Nephron (organoid): Measurements from ENCODE around the gene USP13.
A peak's percentile ranks its signal among the peaks of the same experiment; 100 is the strongest.

Experiments
- H3K27ac Mint-ChIP-seq, 3 experiments: 2 replicates each; pipeline ENCODE4 v1.8.0; 2020; ENCODE audit warnings: mixed read lengths in 3 of 3, mild to moderate bottlenecking in 2 of 3, moderate library complexity in 1 of 3
- H3K27me3 Mint-ChIP-seq: 2 replicates; pipeline ENCODE4 v1.8.0; 2021; ENCODE audit warnings: low read depth, mild to moderate bottlenecking, moderate library complexity, mixed read lengths
- H3K36me3 Mint-ChIP-seq: 2 replicates; pipeline ENCODE4 v1.8.0; 2020; ENCODE audit warnings: low read depth, mixed read lengths
- H3K4me1 Mint-ChIP-seq: 2 replicates; pipeline ENCODE4 v1.8.0; 2020; ENCODE audit warnings: mixed read lengths
- H3K4me3 Mint-ChIP-seq, 3 experiments: 2 replicates each; pipeline ENCODE4 v1.8.0; 2020; ENCODE audit warnings: mild to moderate bottlenecking in 3 of 3, mixed read lengths in 3 of 3, moderate library complexity in 2 of 3
- H3K9me3 Mint-ChIP-seq: 2 replicates; pipeline ENCODE4 v1.8.0; 2020; ENCODE audit warnings: mixed read lengths
- TF ChIP-seq, protein P1 (sequence below), 3 experiments: fragments of 200-600 bp; sonication (generic); IDR thresholded peaks; one replicate each; pipeline ENCODE4 v1.5.0; 2021; ENCODE audit warnings: antibody characterized with exemption in 3 of 3; ENCODE audit not compliant: unreplicated experiment in 3 of 3

Gene USP13

DNA sequence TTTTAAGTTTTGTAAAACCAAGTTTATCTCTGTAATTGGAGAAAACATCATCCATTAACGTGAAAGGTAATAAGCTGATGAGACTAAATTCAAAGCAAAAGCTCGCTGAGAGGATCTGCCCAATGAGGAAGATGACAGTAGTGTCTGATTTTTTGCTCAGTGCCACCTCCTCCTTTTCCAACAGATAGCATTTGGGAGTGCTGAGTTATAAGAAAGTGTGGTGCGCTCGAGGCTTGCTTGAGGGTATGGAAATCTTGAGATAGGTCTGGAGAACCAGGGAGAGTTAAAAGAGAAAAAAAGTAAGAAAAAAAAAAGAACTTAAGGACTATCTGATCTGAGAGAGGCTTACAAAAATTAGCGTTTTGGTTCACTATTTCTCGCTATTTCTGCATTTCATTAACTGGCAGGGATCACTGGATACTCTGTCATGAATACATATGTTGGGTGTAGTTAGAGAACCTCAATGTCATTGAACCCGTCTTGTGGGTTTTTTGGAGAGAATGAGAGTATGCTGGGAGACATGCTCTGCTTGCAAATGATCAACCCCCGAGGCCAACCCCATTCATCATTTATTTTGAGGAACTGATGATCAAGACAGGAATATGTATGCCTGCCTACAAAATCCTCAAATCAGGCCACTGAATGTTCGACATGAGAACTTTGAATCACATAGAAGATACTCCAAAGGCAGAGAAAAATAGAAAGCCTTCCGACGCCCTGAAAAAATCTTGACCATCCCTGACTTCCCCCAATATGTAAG, 973 bp upstream of the USP13 start:
- no peaks in the 10 kb centered on the region for H3K9me3 Mint-ChIP-seq
- H3K36me3 Mint-ChIP-seq = peaks cover 9% of the 10 kb centered on the region
- TF ChIP-seq, protein P1, sequence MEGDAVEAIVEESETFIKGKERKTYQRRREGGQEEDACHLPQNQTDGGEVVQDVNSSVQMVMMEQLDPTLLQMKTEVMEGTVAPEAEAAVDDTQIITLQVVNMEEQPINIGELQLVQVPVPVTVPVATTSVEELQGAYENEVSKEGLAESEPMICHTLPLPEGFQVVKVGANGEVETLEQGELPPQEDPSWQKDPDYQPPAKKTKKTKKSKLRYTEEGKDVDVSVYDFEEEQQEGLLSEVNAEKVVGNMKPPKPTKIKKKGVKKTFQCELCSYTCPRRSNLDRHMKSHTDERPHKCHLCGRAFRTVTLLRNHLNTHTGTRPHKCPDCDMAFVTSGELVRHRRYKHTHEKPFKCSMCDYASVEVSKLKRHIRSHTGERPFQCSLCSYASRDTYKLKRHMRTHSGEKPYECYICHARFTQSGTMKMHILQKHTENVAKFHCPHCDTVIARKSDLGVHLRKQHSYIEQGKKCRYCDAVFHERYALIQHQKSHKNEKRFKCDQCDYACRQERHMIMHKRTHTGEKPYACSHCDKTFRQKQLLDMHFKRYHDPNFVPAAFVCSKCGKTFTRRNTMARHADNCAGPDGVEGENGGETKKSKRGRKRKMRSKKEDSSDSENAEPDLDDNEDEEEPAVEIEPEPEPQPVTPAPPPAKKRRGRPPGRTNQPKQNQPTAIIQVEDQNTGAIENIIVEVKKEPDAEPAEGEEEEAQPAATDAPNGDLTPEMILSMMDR (IDR thresholded peaks at IDR 0.05; ENCODE audit: unreplicated experiment in 3 of 3) = no peak
- peaks cover 34% of the 10 kb centered on the region for H3K4me1 Mint-ChIP-seq
- peak overlapping the region; percentile 64 to 96 (median 86) for H3K27ac Mint-ChIP-seq
- peak overlapping the region; percentile 76 to 89 (median 81) for H3K4me3 Mint-ChIP-seq
- peaks cover 4% of the 10 kb centered on the region for H3K27me3 Mint-ChIP-seq

DNA sequence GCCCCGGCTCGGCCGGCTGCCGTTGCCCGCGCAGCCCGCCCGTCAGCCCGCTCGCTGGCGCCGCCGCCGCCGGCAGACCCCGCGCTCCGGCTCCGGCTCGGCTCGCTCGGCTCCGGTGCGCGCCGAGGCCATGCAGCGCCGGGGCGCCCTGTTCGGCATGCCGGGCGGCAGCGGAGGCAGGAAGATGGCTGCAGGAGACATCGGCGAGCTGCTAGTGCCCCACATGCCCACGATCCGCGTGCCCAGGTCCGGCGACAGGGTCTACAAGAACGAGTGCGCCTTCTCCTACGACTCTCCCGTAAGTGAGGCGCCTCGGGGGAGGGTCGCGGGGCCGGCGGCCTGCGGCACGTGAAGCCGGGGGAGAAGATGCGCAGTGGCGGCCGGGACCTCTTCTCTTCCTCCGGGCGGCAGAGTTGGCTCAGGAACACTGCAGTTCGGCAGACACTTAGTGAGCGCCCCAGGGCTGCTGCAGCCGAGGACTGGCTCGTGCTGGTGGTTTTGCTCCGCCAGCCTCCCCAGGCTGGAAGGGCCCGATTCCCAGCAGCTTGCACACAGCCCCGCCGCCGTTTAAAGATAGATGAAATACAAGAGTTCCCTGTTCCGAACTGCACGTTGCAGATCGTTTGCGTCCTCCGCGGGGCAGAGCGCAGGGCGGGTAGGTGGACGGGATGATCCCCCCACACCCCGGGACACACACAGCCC, 407 bp downstream of the USP13 start:
- TF ChIP-seq, protein P1 (IDR thresholded peaks at IDR 0.05; ENCODE audit: unreplicated experiment in 3 of 3) = no peak
- peaks cover 39% of the 10 kb centered on the region for H3K4me1 Mint-ChIP-seq
- H3K4me3 Mint-ChIP-seq = peak overlapping the region; percentile 92 to 98 (median 98)
- H3K27ac Mint-ChIP-seq = peak overlapping the region; percentile 92 to 97 (median 96)
- H3K9me3 Mint-ChIP-seq = no peaks in the 10 kb centered on the region
- peaks cover 4% of the 10 kb centered on the region for H3K27me3 Mint-ChIP-seq
- H3K36me3 Mint-ChIP-seq = peaks cover 9% of the 10 kb centered on the region

DNA sequence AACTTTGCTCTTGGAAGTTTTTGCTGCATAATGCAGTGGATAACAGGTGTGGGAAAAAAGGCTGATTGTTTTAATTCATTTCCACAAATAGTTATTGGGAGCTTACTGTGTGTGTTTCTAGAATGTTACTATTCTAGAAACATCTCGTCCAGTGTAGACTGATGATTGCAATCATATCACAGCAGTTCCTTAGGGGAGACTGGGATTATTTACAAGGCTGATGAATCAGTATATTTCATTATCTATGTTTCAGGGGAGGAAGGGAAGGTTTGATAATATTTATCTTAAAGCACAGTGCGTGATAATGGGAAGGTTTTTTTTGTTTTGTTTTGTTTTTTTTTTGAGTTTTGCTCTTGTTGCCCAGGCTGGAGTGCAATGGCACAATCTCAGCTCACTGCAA, 2.4 kb downstream of the USP13 start:
- peak overlapping the region in 2 of 3 experiments; percentile 16 to 64 for H3K27ac Mint-ChIP-seq
- peak overlapping the region; percentile 92 to 98 (median 98) for H3K4me3 Mint-ChIP-seq
- peaks cover 4% of the 10 kb centered on the region for H3K27me3 Mint-ChIP-seq
- peaks cover 55% of the 10 kb centered on the region for H3K4me1 Mint-ChIP-seq
- TF ChIP-seq, protein P1 (IDR thresholded peaks at IDR 0.05; ENCODE audit: unreplicated experiment in 3 of 3) = no peak
- no peaks in the 10 kb centered on the region for H3K9me3 Mint-ChIP-seq
- peaks cover 9% of the 10 kb centered on the region for H3K36me3 Mint-ChIP-seq

DNA sequence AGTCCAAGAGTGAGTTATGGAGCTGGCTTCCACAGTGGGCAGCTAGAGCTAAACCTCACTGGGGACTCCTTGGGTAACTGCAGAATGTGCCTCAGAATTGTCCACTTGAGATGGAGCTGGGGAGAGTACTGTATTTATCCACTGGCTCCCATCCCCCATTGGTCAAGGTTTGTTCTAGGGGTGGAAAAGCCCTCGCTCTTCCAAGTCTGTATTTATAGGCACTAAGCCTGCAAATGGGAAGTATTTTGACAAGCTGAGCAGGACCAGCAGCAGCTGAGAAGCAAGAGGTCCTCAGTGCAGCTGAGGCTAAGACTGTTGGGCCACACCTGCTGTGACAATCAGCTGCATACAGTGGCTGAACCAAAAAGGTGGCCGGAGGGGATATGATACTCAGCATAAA, 5.8 kb downstream of the USP13 start:
- TF ChIP-seq, protein P1 (IDR thresholded peaks at IDR 0.05; ENCODE audit: unreplicated experiment in 3 of 3) = no peak
- Mint-ChIP-seq H3K4me1 (peaks cover 76% of the 10 kb centered on the region), H3K36me3 (peaks cover 9% of the 10 kb centered on the region), H3K27ac (peak overlapping the region in 2 of 3 experiments; percentile 29 to 32), H3K9me3 (no peaks in the 10 kb centered on the region), H3K27me3 (no peaks in the 10 kb centered on the region), H3K4me3 (peak overlapping the region in 1 of 3 experiments; percentile 53)

DNA sequence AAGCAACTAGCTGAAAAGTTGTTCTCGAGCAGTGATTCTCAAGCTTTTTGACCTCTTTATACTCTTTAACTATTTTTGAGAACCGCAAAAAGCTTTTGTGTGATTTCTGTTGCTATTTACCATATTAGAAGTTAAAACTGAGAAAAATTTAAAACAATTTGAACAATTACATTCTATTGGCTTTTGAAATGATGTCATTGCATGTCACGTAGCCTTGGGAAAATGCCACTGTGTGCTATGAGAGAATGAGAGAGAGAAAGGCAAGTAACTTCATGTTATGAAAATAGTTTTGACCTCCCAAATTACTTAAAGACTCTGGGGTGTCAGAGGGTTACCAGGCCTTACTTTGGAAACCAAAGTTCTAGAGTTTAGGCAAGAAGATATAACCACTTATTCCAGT, 8.0 kb downstream of the USP13 start:
- no peak overlapping the region for H3K27ac Mint-ChIP-seq
- TF ChIP-seq, protein P1 (IDR thresholded peaks at IDR 0.05; ENCODE audit: unreplicated experiment in 3 of 3) = no peak
- no peak overlapping the region for H3K4me3 Mint-ChIP-seq
- H3K27me3 Mint-ChIP-seq = no peaks in the 10 kb centered on the region
- H3K36me3 Mint-ChIP-seq = peaks cover 2% of the 10 kb centered on the region
- peaks cover 82% of the 10 kb centered on the region for H3K4me1 Mint-ChIP-seq
- no peaks in the 10 kb centered on the region for H3K9me3 Mint-ChIP-seq
